Stomach (tissue), 9 donors: Measurements from ENCODE around the gene RAD21L1. TPM values are rescaled to one million over a fixed set of nuclear protein-coding genes. Genes with fewer than 3 reads are reported as not detected.

Experiments used
- DNase-seq, 2 donors: peaks; one replicate each; pipeline versions ENCODE4 v3.0.0 to v3.0.0-alpha.2; 2013 to 2019
- H3K27ac ChIP-seq, 5 donors: fragments of 200-600 bp in 4 of 5; sonication (generic) in 4 of 5; one replicate each; pipeline ENCODE4 v1.5.1; 2013 to 2019; ENCODE audit warnings: mild to moderate bottlenecking in 1 of 5, moderate library complexity in 1 of 5
- H3K27me3 ChIP-seq, 3 donors: fragments of 200-600 bp; sonication (generic); one replicate each; pipeline ENCODE4 v1.5.1; 2017 to 2019; ENCODE audit warnings: mixed run types in 1 of 3
- H3K36me3 ChIP-seq, 4 donors: fragments of 200-600 bp; sonication (generic); 1 replicate in 3 of 4; 2 replicates in 1 of 4; pipeline ENCODE4 v1.5.1; 2016 to 2019
- H3K4me1 ChIP-seq, 4 donors: fragments of 200-600 bp; sonication (generic); one replicate each; pipeline ENCODE4 v1.5.1; 2016 to 2019
- H3K4me3 ChIP-seq, 4 donors: fragments of 200-600 bp; sonication (generic) in 3 of 4; one replicate each; pipeline ENCODE4 v1.5.1; 2016 to 2019; ENCODE audit warnings: mild to moderate bottlenecking in 1 of 4
- H3K9me3 ChIP-seq, 4 donors: fragments of 200-600 bp; sonication (generic); one replicate each; pipeline ENCODE4 v1.5.1; 2016 to 2019
- CTCF ChIP-seq, 7 experiments: fragments of 450-650 bp in 4 of 7; fragments of 200-600 bp in 3 of 7; sonication (generic) in 3 of 7; IDR thresholded peaks; one replicate each; pipeline ENCODE4 v1.5.1; 2016 to 2019; ENCODE audit warnings: antibody characterized with exemption in 7 of 7, control low read depth in 2 of 7, mild to moderate bottlenecking in 1 of 7
- EP300 ChIP-seq: sonication (generic); formaldehyde crosslinking; IDR thresholded peaks from one replicate; pipeline ENCODE4 v1.6.1; 2017; ENCODE audit warnings: antibody characterized with exemption
- POLR2A ChIP-seq, 4 donors: fragments of 450-650 bp; IDR thresholded peaks; one replicate each; pipeline ENCODE4 v1.6.1; 2016; ENCODE audit warnings: antibody characterized with exemption in 4 of 4, control low read depth in 2 of 4, mild to moderate bottlenecking in 1 of 4, moderate library complexity in 1 of 4
- POLR2AphosphoS5 ChIP-seq, 3 donors: sonication (generic); formaldehyde crosslinking; IDR thresholded peaks; one replicate each; pipeline ENCODE4 v1.6.1; 2016; ENCODE audit warnings: antibody characterized with exemption in 3 of 3
- WGBS, 5 donors: extraction: QIAGEN DNeasy Blood & Tissue Kit in 3 of 5; methylation state at CpG; one replicate each; pipeline versions ENCODE4 v1.1.5 to v1.1.7; 2013 to 2018; 5-methylcytosine and 5-hydroxymethylcytosine counted together
- intact Hi-C: fragments of 100-400 bp; cut with DNase I; formaldehyde crosslinking; loops from one replicate; pipeline ENCODE4 v1.15.1; 2023; ENCODE audit warnings: low total_unique reads
- polyA plus RNA-seq, 3 donors: library from polyadenylated mRNA; stranded (reverse); fragments of 200-250 nt; gene quantifications; one replicate each; pipeline ENCODE4 v1.2.3, GENCODE V29; 2013
- total RNA-seq, 5 donors: library from RNA; depleted of rRNA; stranded (reverse); fragments of >200 nt; gene quantifications; one replicate each; pipeline versions ENCODE4 v1.1.0 to v1.2.3, GENCODE V29; 2014 to 2016
- donor health status: healthy with polysubstance abuse.
- donor health status: Bipolar disorder and iron deficiency.
- donor health status: healthy.

Gene RAD21L1
- total and polyA plus RNA-seq, 8 donors: not detected

- WGBS, 5 donors: 49 to 66% (median 57%) methylated on average over 4 of the region's 4 CpGs
- DNase-seq: peak in 1 of 2 donors; percentile 54
- no peaks in the 10 kb centered on the region for H3K36me3 ChIP-seq
- no peak overlapping the region for H3K27ac ChIP-seq
- H3K4me3 ChIP-seq: no peak overlapping the region
- peaks cover 12 to 28% (median 21%) of the 10 kb centered on the region in 4 donors for H3K4me1 ChIP-seq
- H3K9me3 ChIP-seq: no peaks in the 10 kb centered on the region
- H3K27me3 ChIP-seq: peaks cover 6 to 45% (median 25%) of the 10 kb centered on the region in 3 donors
- intact Hi-C loops: no loop called here
- TF ChIP-seq POLR2A (IDR thresholded peaks at IDR 0.05) (no peak), POLR2AphosphoS5 (IDR thresholded peaks at IDR 0.05) (no peak), EP300 (no peak)
Measured at GRCh38 chr20:1187605-1188171, 38.2 kb upstream of the RAD21L1 start.

GRCh38 chr20:1188347-1188746 is 37.5 kb upstream of the RAD21L1 start:
- WGBS, 5 donors: 88 to 100% (median 100%) methylated on average over 1 of the region's 1 CpG
- peaks cover 6 to 39% (median 25%) of the 10 kb centered on the region in 3 donors for H3K27me3 ChIP-seq
- TF ChIP-seq POLR2A (IDR thresholded peaks at IDR 0.05) (no peak), CTCF (IDR thresholded peaks at IDR 0.05) (no peak), POLR2AphosphoS5 (IDR thresholded peaks at IDR 0.05) (no peak), EP300 (no peak)
- intact Hi-C loops: no loop called here
- H3K4me3 ChIP-seq: no peak overlapping the region
- no peaks in the 10 kb centered on the region for H3K9me3 ChIP-seq
- H3K4me1 ChIP-seq: peaks cover 12 to 28% (median 21%) of the 10 kb centered on the region in 4 donors
- DNase-seq: no peak
- no peaks in the 10 kb centered on the region for H3K36me3 ChIP-seq
- H3K27ac ChIP-seq: no peak overlapping the region

GRCh38 chr20:1189827-1190226 is 36.0 kb upstream of the RAD21L1 start:
- TF ChIP-seq CTCF (IDR thresholded peaks at IDR 0.05) (no peak), EP300 (no peak), POLR2A (IDR thresholded peaks at IDR 0.05) (no peak), POLR2AphosphoS5 (IDR thresholded peaks at IDR 0.05) (no peak)
- peaks cover 1 to 24% (median 12%) of the 10 kb centered on the region in 3 donors for H3K27me3 ChIP-seq
- no peak for DNase-seq
- peaks cover 7 to 23% (median 16%) of the 10 kb centered on the region in 4 donors for H3K4me1 ChIP-seq
- H3K36me3 ChIP-seq: no peaks in the 10 kb centered on the region
- intact Hi-C loops: no loop called here
- H3K9me3 ChIP-seq: no peaks in the 10 kb centered on the region
- 54 to 79% (median 69%) methylated on average over 1 of the region's 1 CpG for WGBS, 5 donors
- no peak overlapping the region for H3K4me3 ChIP-seq
- H3K27ac ChIP-seq: no peak overlapping the region

- 78 to 91% (median 82%) methylated on average over 3 of the region's 3 CpGs for WGBS, 5 donors
- no peak for DNase-seq
Measured at GRCh38 chr20:1190847-1191246, 35.0 kb upstream of the RAD21L1 start.

GRCh38 chr20:1191299-1191698 is 34.5 kb upstream of the RAD21L1 start:
- intact Hi-C loops: no loop called here
- DNase-seq: no peak
- 79 to 84% (median 82%) methylated on average over 3 of the region's 3 CpGs for WGBS, 5 donors

More at GRCh38 chr20:1190847-1191246, 35.0 kb upstream of the RAD21L1 start:
- peaks cover 0 to 13% (median 6%) of the 10 kb centered on the region in 4 donors for H3K4me1 ChIP-seq
- H3K9me3 ChIP-seq: no peaks in the 10 kb centered on the region
- H3K36me3 ChIP-seq: no peaks in the 10 kb centered on the region
- peaks cover 0 to 14% (median 2%) of the 10 kb centered on the region in 3 donors for H3K27me3 ChIP-seq
- no peak for TF ChIP-seq POLR2AphosphoS5 (IDR thresholded peaks at IDR 0.05)
- no peak overlapping the region for H3K27ac ChIP-seq
- intact Hi-C loops: no loop called here
- no peak overlapping the region for H3K4me3 ChIP-seq

More at GRCh38 chr20:1191299-1191698, 34.5 kb upstream of the RAD21L1 start:
- H3K27me3 ChIP-seq: peaks cover 0 to 9% (median 0%) of the 10 kb centered on the region in 3 donors
- peaks cover 0 to 9% (median 3%) of the 10 kb centered on the region in 4 donors for H3K4me1 ChIP-seq
- no peak overlapping the region for H3K27ac ChIP-seq
- H3K4me3 ChIP-seq: no peak overlapping the region
- TF ChIP-seq EP300: no peak
- no peak for TF ChIP-seq POLR2A (IDR thresholded peaks at IDR 0.05)
- TF ChIP-seq CTCF (IDR thresholded peaks at IDR 0.05): no peak
- TF ChIP-seq POLR2AphosphoS5 (IDR thresholded peaks at IDR 0.05): no peak
- no peaks in the 10 kb centered on the region for H3K36me3 ChIP-seq
- no peaks in the 10 kb centered on the region for H3K9me3 ChIP-seq
